Stomach (tissue), 9 donors: Measurements from ENCODE around the gene NUCKS1. TPM values are rescaled to one million over a fixed set of nuclear protein-coding genes. Genes with fewer than 3 reads are reported as not detected.

Experiments
- DNase-seq, 2 donors: peaks; one replicate each; pipeline versions ENCODE4 v3.0.0 to v3.0.0-alpha.2; 2013 to 2019
- H3K27ac ChIP-seq, 5 donors: fragments of 200-600 bp in 4 of 5; sonication (generic) in 4 of 5; one replicate each; pipeline ENCODE4 v1.5.1; 2013 to 2019; ENCODE audit warnings: mild to moderate bottlenecking in 1 of 5, moderate library complexity in 1 of 5
- H3K27me3 ChIP-seq, 3 donors: fragments of 200-600 bp; sonication (generic); one replicate each; pipeline ENCODE4 v1.5.1; 2017 to 2019; ENCODE audit warnings: mixed run types in 1 of 3
- H3K36me3 ChIP-seq, 4 donors: fragments of 200-600 bp; sonication (generic); 1 replicate in 3 of 4; 2 replicates in 1 of 4; pipeline ENCODE4 v1.5.1; 2016 to 2019
- H3K4me1 ChIP-seq, 4 donors: fragments of 200-600 bp; sonication (generic); one replicate each; pipeline ENCODE4 v1.5.1; 2016 to 2019
- H3K4me3 ChIP-seq, 4 donors: fragments of 200-600 bp; sonication (generic) in 3 of 4; one replicate each; pipeline ENCODE4 v1.5.1; 2016 to 2019; ENCODE audit warnings: mild to moderate bottlenecking in 1 of 4
- H3K9me3 ChIP-seq, 4 donors: fragments of 200-600 bp; sonication (generic); one replicate each; pipeline ENCODE4 v1.5.1; 2016 to 2019
- CTCF ChIP-seq, 7 experiments: fragments of 450-650 bp in 4 of 7; fragments of 200-600 bp in 3 of 7; sonication (generic) in 3 of 7; IDR thresholded peaks; one replicate each; pipeline ENCODE4 v1.5.1; 2016 to 2019; ENCODE audit warnings: antibody characterized with exemption in 7 of 7, control low read depth in 2 of 7, mild to moderate bottlenecking in 1 of 7
- EP300 ChIP-seq: sonication (generic); formaldehyde crosslinking; IDR thresholded peaks from one replicate; pipeline ENCODE4 v1.6.1; 2017; ENCODE audit warnings: antibody characterized with exemption
- POLR2A ChIP-seq, 4 donors: fragments of 450-650 bp; IDR thresholded peaks; one replicate each; pipeline ENCODE4 v1.6.1; 2016; ENCODE audit warnings: antibody characterized with exemption in 4 of 4, control low read depth in 2 of 4, mild to moderate bottlenecking in 1 of 4, moderate library complexity in 1 of 4
- POLR2AphosphoS5 ChIP-seq, 3 donors: sonication (generic); formaldehyde crosslinking; IDR thresholded peaks; one replicate each; pipeline ENCODE4 v1.6.1; 2016; ENCODE audit warnings: antibody characterized with exemption in 3 of 3
- WGBS, 5 donors: extraction: QIAGEN DNeasy Blood & Tissue Kit in 3 of 5; methylation state at CpG; one replicate each; pipeline versions ENCODE4 v1.1.5 to v1.1.7; 2013 to 2018; 5-methylcytosine and 5-hydroxymethylcytosine counted together
- intact Hi-C: fragments of 100-400 bp; cut with DNase I; formaldehyde crosslinking; loops from one replicate; pipeline ENCODE4 v1.15.1; 2023; ENCODE audit warnings: low total_unique reads
- polyA plus RNA-seq, 3 donors: library from polyadenylated mRNA; stranded (reverse); fragments of 200-250 nt; gene quantifications; one replicate each; pipeline ENCODE4 v1.2.3, GENCODE V29; 2013
- total RNA-seq, 5 donors: library from RNA; depleted of rRNA; stranded (reverse); fragments of >200 nt; gene quantifications; one replicate each; pipeline versions ENCODE4 v1.1.0 to v1.2.3, GENCODE V29; 2014 to 2016
- donor health status: healthy with polysubstance abuse.
- donor health status: Bipolar disorder and iron deficiency.
- donor health status: healthy.

NUCKS1 gene
- total and polyA plus RNA-seq, 8 donors, result 28.0 to 330 (median 44.0) TPM

GRCh38 chr1:205783433-205783795, 33.4 kb upstream of the NUCKS1 start:
- Histone ChIP-seq H3K27me3 (no peaks in the 10 kb centered on the region), H3K9me3 (no peaks in the 10 kb centered on the region), H3K36me3 (no peaks in the 10 kb centered on the region), H3K27ac (no peak overlapping the region), H3K4me3 (no peak overlapping the region), H3K4me1 (peaks cover 0 to 6% (median 0%) of the 10 kb centered on the region in 4 donors)
- TF ChIP-seq POLR2A (IDR thresholded peaks at IDR 0.05), result no peak
- no peak for TF ChIP-seq EP300
- no peak for TF ChIP-seq CTCF (IDR thresholded peaks at IDR 0.05)
- no peak for TF ChIP-seq POLR2AphosphoS5 (IDR thresholded peaks at IDR 0.05)
- DNase-seq, result no peak
- intact Hi-C loops, result no loop called here

- Histone ChIP-seq H3K27ac (no peak overlapping the region), H3K27me3 (no peaks in the 10 kb centered on the region), H3K36me3 (no peaks in the 10 kb centered on the region), H3K9me3 (no peaks in the 10 kb centered on the region), H3K4me1 (peaks cover 0 to 6% (median 0%) of the 10 kb centered on the region in 4 donors), H3K4me3 (no peak overlapping the region)
- TF ChIP-seq POLR2A (IDR thresholded peaks at IDR 0.05), result no peak
- TF ChIP-seq POLR2AphosphoS5 (IDR thresholded peaks at IDR 0.05), result no peak
- TF ChIP-seq EP300, result no peak
- no peak for TF ChIP-seq CTCF (IDR thresholded peaks at IDR 0.05)
- 57 to 80% (median 75%) methylated on average over 4 of the region's 4 CpGs for WGBS, 5 donors
- no peak for DNase-seq
- intact Hi-C loops, result no loop called here
Observed at GRCh38 chr1:205782627-205783432, 32.8 kb upstream of the NUCKS1 start.

- H3K27ac ChIP-seq, result no peak overlapping the region
- H3K27me3 ChIP-seq, result no peaks in the 10 kb centered on the region
- WGBS, 5 donors, result 89 to 95% (median 93%) methylated on average over 5 of the region's 5 CpGs
- no peak for DNase-seq
- H3K4me3 ChIP-seq, result no peak overlapping the region
- H3K36me3 ChIP-seq, result no peaks in the 10 kb centered on the region
- H3K9me3 ChIP-seq, result no peaks in the 10 kb centered on the region
- intact Hi-C loops, result no loop called here
- TF ChIP-seq POLR2AphosphoS5 (IDR thresholded peaks at IDR 0.05) (no peak), CTCF (IDR thresholded peaks at IDR 0.05) (no peak), POLR2A (IDR thresholded peaks at IDR 0.05) (no peak), EP300 (no peak)
- peaks cover 0 to 12% (median 6%) of the 10 kb centered on the region in 4 donors for H3K4me1 ChIP-seq
Observed at GRCh38 chr1:205780335-205780734, 30.4 kb upstream of the NUCKS1 start.

GRCh38 chr1:205777994-205778393, 28.0 kb upstream of the NUCKS1 start:
- H3K27me3 ChIP-seq, result no peaks in the 10 kb centered on the region
- no peaks in the 10 kb centered on the region for H3K36me3 ChIP-seq
- intact Hi-C loops, result no loop called here
- TF ChIP-seq POLR2A (IDR thresholded peaks at IDR 0.05), result no peak
- H3K4me1 ChIP-seq, result peaks cover 10 to 24% (median 16%) of the 10 kb centered on the region in 4 donors
- H3K9me3 ChIP-seq, result no peaks in the 10 kb centered on the region
- 54 to 79% (median 64%) methylated on average over 2 of the region's 2 CpGs for WGBS, 5 donors
- DNase-seq, result no peak
- H3K4me3 ChIP-seq, result no peak overlapping the region
- H3K27ac ChIP-seq, result no peak overlapping the region

GRCh38 chr1:205775717-205776056, 25.7 kb upstream of the NUCKS1 start:
- Histone ChIP-seq H3K4me3 (peak overlapping the region; percentile 72 to 92 (median 84)), H3K36me3 (peaks cover 0 to 2% (median under 1%) of the 10 kb centered on the region in 4 donors), H3K27ac (peak overlapping the region in 4 of 5 donors; percentile 74 to 82 (median 76)), H3K27me3 (no peaks in the 10 kb centered on the region), H3K9me3 (no peaks in the 10 kb centered on the region), H3K4me1 (peaks cover 10 to 24% (median 16%) of the 10 kb centered on the region in 4 donors)
- DNase-seq, result no peak
- TF ChIP-seq POLR2AphosphoS5 (IDR thresholded peaks at IDR 0.05) (peak in 1 of 3 donors; percentile 6), CTCF (IDR thresholded peaks at IDR 0.05) (no peak)
- intact Hi-C loops, result no loop called here
